SU-DHL-6 (cell line): ENCODE measurements around the gene GTF2F2.

Source experiments
- H2AFZ ChIP-seq: fragments of 200-600 bp; sonication (generic); 2 replicates; pipeline ENCODE4 v1.6.1; 2014; ENCODE audit warnings: low read depth, mild to moderate bottlenecking, moderate library complexity, mixed read lengths, antibody characterized with exemption, low read length; ENCODE audit not compliant: severe bottlenecking
- H3F3A ChIP-seq: fragments of 200-600 bp; shearing (Covaris generic); 2 replicates; pipeline ENCODE4 v1.6.0; 2016; ENCODE audit warnings: antibody characterized with exemption, mild to moderate bottlenecking; ENCODE audit not compliant: insufficient read depth
- H3K27ac ChIP-seq: fragments of 200-600 bp; sonication (generic); 2 replicates; pipeline ENCODE4 v1.5.1; 2016; ENCODE audit warnings: low read depth, mild to moderate bottlenecking, low read length, moderate library complexity, mixed read lengths
- H3K27me3 ChIP-seq: fragments of 200-600 bp; sonication (generic), shearing (Covaris generic); 2 replicates; pipeline ENCODE4 v1.6.0; 2014; ENCODE audit warnings: mild to moderate bottlenecking, low read length
- H3K36me3 ChIP-seq: fragments of 200-600 bp; sonication (generic); 2 replicates; pipeline ENCODE4 v1.6.1; 2014; ENCODE audit warnings: mild to moderate bottlenecking, low read length, mixed read lengths
- H3K4me2 ChIP-seq: fragments of 300-600, 200-600 bp; shearing (Covaris generic), sonication (generic); 2 replicates; pipeline ENCODE4 v1.6.0; 2014; ENCODE audit warnings: low read length, low read depth, mild to moderate bottlenecking; ENCODE audit not compliant: poor library complexity, severe bottlenecking
- H3K4me3 ChIP-seq: fragments of 200-600 bp; sonication (generic); 2 replicates; pipeline ENCODE4 v1.5.1; 2014; ENCODE audit warnings: antibody characterized with exemption, low read length, mild to moderate bottlenecking, mixed read lengths; ENCODE audit not compliant: insufficient read depth, poor library complexity, severe bottlenecking
- H3K79me2 ChIP-seq: fragments of 200-600 bp; sonication (generic); 2 replicates; pipeline ENCODE4 v1.6.1; 2014; ENCODE audit warnings: mild to moderate bottlenecking, low read length, moderate library complexity; ENCODE audit not compliant: insufficient read depth
- H3K9ac ChIP-seq: fragments of 200-600 bp; sonication (generic); 2 replicates; pipeline ENCODE4 v1.7.0; 2014; ENCODE audit warnings: mild to moderate bottlenecking, low read length
- H3K9me2 ChIP-seq: fragments of 200-600 bp; sonication (generic); replicated peaks from 2 replicates; pipeline ENCODE4 v1.6.1; 2014; ENCODE audit warnings: low read length; ENCODE audit not compliant: insufficient read depth
- H3K9me3 ChIP-seq: fragments of 200-600 bp; sonication (generic); 2 replicates; pipeline ENCODE4 v1.6.1; 2014; ENCODE audit warnings: low read length, mixed read lengths; ENCODE audit not compliant: insufficient read depth
- H4K20me1 ChIP-seq: fragments of 200-600 bp; sonication (generic); 2 replicates; pipeline ENCODE4 v1.6.1; 2014; ENCODE audit warnings: low read depth, mild to moderate bottlenecking, antibody characterized with exemption, low read length, moderate library complexity, mixed read lengths
- EZH2phosphoT487 ChIP-seq: fragments of 200-600 bp; sonication (generic), shearing (Covaris generic); conservative IDR thresholded peaks from 2 replicates; pipeline ENCODE4 v1.6.1; 2018; ENCODE audit warnings: mild to moderate bottlenecking, antibody characterized with exemption, low read length, moderate library complexity, mixed read lengths
- TF ChIP-seq, protein P1 (sequence below): fragments of 200-600 bp; sonication (generic); IDR thresholded peaks from one replicate; pipeline ENCODE4 v1.5.1; 2017; ENCODE audit warnings: antibody characterized with exemption, mild to moderate bottlenecking, low read length, moderate library complexity; ENCODE audit not compliant: insufficient read depth, poor library complexity, severe bottlenecking

GTF2F2 gene

DNA sequence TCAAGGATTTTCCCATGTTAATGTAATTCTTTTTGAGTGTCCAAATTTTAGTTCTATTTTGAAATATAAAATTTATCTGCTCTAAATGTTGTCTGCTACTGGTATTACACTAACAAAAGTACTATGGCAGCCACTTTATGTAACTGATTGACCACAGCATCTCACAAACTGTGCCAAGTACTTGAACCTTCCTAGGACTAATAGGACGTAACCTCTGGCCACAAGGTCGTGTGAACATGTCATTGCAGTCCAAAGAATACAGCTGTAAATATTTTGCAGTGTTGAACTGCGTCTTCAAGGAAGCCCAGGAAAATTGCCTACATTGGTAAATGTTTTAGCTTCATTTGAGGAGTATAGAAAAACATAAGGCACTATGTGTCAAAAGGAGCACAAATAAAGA lies 78.6 kb downstream of the GTF2F2 start:
- Histone ChIP-seq H3K9me3 (no peaks in the 10 kb centered on the region), H3K27me3 (no peaks in the 10 kb centered on the region), H3K9me2 (no peaks in the 10 kb centered on the region), H3K36me3 (no peaks in the 10 kb centered on the region), H3K4me2 (no peak overlapping the region), H3F3A (no peaks in the 10 kb centered on the region), H3K79me2 (0 out of 2 replicates have a peak, but pooled peaks cover 13% of the 10 kb centered on the region), H2AFZ (no peak overlapping the region), H3K27ac (no peak overlapping the region), H4K20me1 (0 out of 2 replicates have a peak, but pooled peaks cover 4% of the 10 kb centered on the region), H3K9ac (no peak overlapping the region), H3K4me3 (no peak overlapping the region)
- TF ChIP-seq EZH2phosphoT487 = no peak

DNA sequence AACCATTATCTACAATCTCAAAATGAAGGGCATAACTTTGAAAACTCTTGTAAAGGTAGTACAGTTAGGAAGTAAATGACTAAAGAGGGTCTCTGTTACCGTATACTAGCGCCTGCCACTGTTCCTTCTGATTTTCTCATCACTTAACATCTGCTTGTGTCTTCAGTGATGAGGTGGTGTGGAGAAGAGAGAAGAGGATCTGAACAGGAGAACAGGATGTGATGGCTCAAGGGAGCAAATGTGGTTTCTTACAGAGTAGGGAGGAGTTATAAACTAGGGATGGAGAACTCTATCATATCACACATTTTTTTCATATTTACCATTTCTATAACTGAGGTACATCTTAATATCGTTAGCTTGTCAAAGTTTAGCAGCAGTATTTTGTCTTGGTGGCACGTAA lies 79.4 kb downstream of the GTF2F2 start:
- no peaks in the 10 kb centered on the region for H3K9me2 ChIP-seq
- H3K36me3 ChIP-seq = no peaks in the 10 kb centered on the region
- H4K20me1 ChIP-seq = 0 out of 2 replicates have a peak, but pooled peaks cover 4% of the 10 kb centered on the region
- H3K4me2 ChIP-seq = no peak overlapping the region
- H2AFZ ChIP-seq = no peak overlapping the region
- H3K79me2 ChIP-seq = 0 out of 2 replicates have a peak, but pooled peaks cover 8% of the 10 kb centered on the region
- H3K9me3 ChIP-seq = no peaks in the 10 kb centered on the region
- TF ChIP-seq EZH2phosphoT487 = no peak
- TF ChIP-seq, protein P1, sequence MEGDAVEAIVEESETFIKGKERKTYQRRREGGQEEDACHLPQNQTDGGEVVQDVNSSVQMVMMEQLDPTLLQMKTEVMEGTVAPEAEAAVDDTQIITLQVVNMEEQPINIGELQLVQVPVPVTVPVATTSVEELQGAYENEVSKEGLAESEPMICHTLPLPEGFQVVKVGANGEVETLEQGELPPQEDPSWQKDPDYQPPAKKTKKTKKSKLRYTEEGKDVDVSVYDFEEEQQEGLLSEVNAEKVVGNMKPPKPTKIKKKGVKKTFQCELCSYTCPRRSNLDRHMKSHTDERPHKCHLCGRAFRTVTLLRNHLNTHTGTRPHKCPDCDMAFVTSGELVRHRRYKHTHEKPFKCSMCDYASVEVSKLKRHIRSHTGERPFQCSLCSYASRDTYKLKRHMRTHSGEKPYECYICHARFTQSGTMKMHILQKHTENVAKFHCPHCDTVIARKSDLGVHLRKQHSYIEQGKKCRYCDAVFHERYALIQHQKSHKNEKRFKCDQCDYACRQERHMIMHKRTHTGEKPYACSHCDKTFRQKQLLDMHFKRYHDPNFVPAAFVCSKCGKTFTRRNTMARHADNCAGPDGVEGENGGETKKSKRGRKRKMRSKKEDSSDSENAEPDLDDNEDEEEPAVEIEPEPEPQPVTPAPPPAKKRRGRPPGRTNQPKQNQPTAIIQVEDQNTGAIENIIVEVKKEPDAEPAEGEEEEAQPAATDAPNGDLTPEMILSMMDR = no peak
- H3K9ac ChIP-seq = no peak overlapping the region
- no peaks in the 10 kb centered on the region for H3F3A ChIP-seq
- no peaks in the 10 kb centered on the region for H3K27me3 ChIP-seq
- H3K27ac ChIP-seq = no peak overlapping the region
- no peak overlapping the region for H3K4me3 ChIP-seq

DNA sequence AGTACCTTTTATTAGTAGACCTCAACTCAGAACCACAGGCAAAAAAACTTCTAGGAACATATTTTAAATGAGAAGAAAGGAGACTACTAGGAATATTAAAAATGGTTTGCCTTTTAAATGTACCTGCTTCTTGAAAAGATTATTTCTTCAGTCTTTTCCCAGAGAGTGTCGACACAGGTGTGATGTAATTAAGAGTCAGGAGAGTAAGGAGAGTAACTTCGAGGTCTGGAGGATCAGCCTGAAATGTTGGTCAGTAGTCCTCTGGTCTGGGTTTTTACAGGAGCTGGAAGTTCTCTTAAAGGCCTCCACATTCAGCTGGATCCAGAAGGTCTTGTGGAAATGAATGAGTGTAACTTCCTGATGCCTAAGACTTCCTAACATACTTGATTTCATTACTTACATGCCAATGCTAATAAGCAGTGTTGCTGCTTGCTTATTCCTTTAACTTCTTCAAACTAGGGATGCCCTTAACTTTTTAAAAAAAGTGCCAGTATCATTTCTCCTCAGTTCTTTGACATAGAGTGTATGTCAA lies 80.5 kb downstream of the GTF2F2 start, which contains the start of gene KCTD4:
TSS of gene KCTD4 (minus strand) at position 345 of the 532 bp plus-strand sequence. CDS start 6,478 bp downstream, outside the sequence.
- Histone ChIP-seq H3K27ac (no peak within 1 kb of the TSS), H3K9me3 (no peaks in the 10 kb centered on the region), H3K27me3 (no peaks in the 10 kb centered on the region), H3K4me2 (no peak within 1 kb of the TSS), H3K36me3 (no peaks in the 10 kb centered on the region), H3K4me3 (no peak within 1 kb of the TSS), H2AFZ (no peak within 1 kb of the TSS), H3F3A (no peaks in the 10 kb centered on the region), H3K79me2 (0 out of 2 replicates have a peak, but pooled peaks cover under 1% of the 10 kb centered on the region), H4K20me1 (0 out of 2 replicates have a peak, but pooled peaks cover 4% of the 10 kb centered on the region), H3K9ac (no peak within 1 kb of the TSS), H3K9me2 (no peaks in the 10 kb centered on the region)
- TF ChIP-seq, protein P1 = no peak
- no peak for TF ChIP-seq EZH2phosphoT487

DNA sequence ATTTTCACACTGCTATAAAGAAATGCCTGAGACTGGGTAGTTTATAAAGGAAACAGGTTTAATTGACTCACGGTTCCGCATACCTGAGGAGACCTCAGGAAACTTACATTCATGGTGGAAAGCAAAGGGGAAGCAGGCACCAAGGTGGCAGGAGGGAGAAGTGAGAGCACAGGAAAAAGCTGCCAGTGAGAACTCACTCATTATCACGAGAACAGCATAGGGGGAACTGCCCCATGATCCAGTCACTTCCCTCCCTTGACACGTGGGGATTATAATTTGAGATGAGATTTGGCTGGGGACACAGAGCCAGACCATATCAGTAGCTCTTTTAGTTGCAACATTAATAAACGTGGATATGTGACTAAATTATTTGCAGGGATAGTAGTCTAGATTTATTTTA lies 84.8 kb downstream of the GTF2F2 start:
- H4K20me1 ChIP-seq = no peaks in the 10 kb centered on the region
- H3K4me3 ChIP-seq = no peak overlapping the region
- no peak overlapping the region for H3K9ac ChIP-seq
- H3K27me3 ChIP-seq = no peaks in the 10 kb centered on the region
- no peak overlapping the region for H2AFZ ChIP-seq
- H3K4me2 ChIP-seq = no peak overlapping the region
- no peaks in the 10 kb centered on the region for H3K9me2 ChIP-seq
- no peaks in the 10 kb centered on the region for H3K79me2 ChIP-seq
- H3K27ac ChIP-seq = no peak overlapping the region
- TF ChIP-seq, protein P1 = no peak
- no peak for TF ChIP-seq EZH2phosphoT487
- peaks cover 6% of the 10 kb centered on the region; the same call in 1 of the 2 replicates for H3K36me3 ChIP-seq
- no peaks in the 10 kb centered on the region for H3K9me3 ChIP-seq
- no peaks in the 10 kb centered on the region for H3F3A ChIP-seq
